SK-N-MC (cell line): Measurements from ENCODE around the gene EFCAB6.

Experiments
- DNase-seq: peaks from one replicate; pipeline ENCODE4 v3.0.0-alpha.2; 2011; ENCODE audit warnings: low read depth, low spot score
- H3K27ac ChIP-seq: fragments of 200-600 bp; sonication (generic); 2 replicates; pipeline ENCODE4 v1.5.1; 2016; ENCODE audit warnings: mixed run types
- H3K36me3 ChIP-seq: fragments of 200-600 bp; sonication (generic); 2 replicates; pipeline ENCODE4 v1.6.1; 2017; ENCODE audit warnings: antibody characterized with exemption, low read length, mixed read lengths; ENCODE audit not compliant: insufficient read depth
- H3K4me3 ChIP-seq: fragments of 200-600 bp; sonication (generic); 2 replicates; pipeline ENCODE4 v1.5.1; 2016
- H3K9ac ChIP-seq: fragments of 200-600 bp; sonication (generic); 2 replicates; pipeline ENCODE4 v1.8.0; 2017; ENCODE audit warnings: mixed run types, mixed read lengths; ENCODE audit not compliant: insufficient read length
- H3K9me3 ChIP-seq: fragments of 200-600 bp; sonication (generic); 2 replicates; pipeline ENCODE4 v1.6.1; 2017; ENCODE audit warnings: low read depth, mild to moderate bottlenecking, antibody characterized with exemption, low read length, moderate library complexity, mixed read lengths
- EZH2 ChIP-seq: fragments of 200-600 bp; sonication (generic); IDR thresholded peaks from one replicate; pipeline ENCODE4 v1.6.1; 2017; ENCODE audit warnings: antibody characterized with exemption
- FOXP2 ChIP-seq: optimal IDR thresholded peaks from 2 replicates; pipeline ENCODE3; 2011; ENCODE audit warnings: mild to moderate bottlenecking, moderate library complexity; ENCODE audit not compliant: insufficient read depth; ENCODE audit errors: extremely low read length, control extremely low read depth
- POLR2AphosphoS5 ChIP-seq: IDR thresholded peaks from 2 replicates; pipeline ENCODE4 v1.6.1; 2012; ENCODE audit warnings: mild to moderate bottlenecking, low read depth, low read length, borderline replicate concordance

The EFCAB6 gene

GRCh38 chr22:43560651-43561050 lies 251.5 kb downstream of the EFCAB6 start:
- DNase-seq = no peak
- H3K36me3 ChIP-seq = no peaks in the 10 kb centered on the region

GRCh38 chr22:43555561-43556515 lies 256.3 kb downstream of the EFCAB6 start:
- no peak overlapping the region for H3K9ac ChIP-seq
- H3K27ac ChIP-seq = no peak overlapping the region
- TF ChIP-seq EZH2 (no peak), FOXP2 (no peak), POLR2AphosphoS5 (no peak)
- no peak for DNase-seq
- no peaks in the 10 kb centered on the region for H3K9me3 ChIP-seq
- H3K4me3 ChIP-seq = no peak overlapping the region
- H3K36me3 ChIP-seq = no peaks in the 10 kb centered on the region

More at GRCh38 chr22:43560651-43561050, 251.5 kb downstream of the EFCAB6 start:
- no peak overlapping the region for H3K4me3 ChIP-seq
- TF ChIP-seq EZH2 (no peak), POLR2AphosphoS5 (no peak), FOXP2 (no peak)
- H3K9ac ChIP-seq = no peak overlapping the region
- H3K9me3 ChIP-seq = no peaks in the 10 kb centered on the region
- H3K27ac ChIP-seq = no peak overlapping the region

DNA sequence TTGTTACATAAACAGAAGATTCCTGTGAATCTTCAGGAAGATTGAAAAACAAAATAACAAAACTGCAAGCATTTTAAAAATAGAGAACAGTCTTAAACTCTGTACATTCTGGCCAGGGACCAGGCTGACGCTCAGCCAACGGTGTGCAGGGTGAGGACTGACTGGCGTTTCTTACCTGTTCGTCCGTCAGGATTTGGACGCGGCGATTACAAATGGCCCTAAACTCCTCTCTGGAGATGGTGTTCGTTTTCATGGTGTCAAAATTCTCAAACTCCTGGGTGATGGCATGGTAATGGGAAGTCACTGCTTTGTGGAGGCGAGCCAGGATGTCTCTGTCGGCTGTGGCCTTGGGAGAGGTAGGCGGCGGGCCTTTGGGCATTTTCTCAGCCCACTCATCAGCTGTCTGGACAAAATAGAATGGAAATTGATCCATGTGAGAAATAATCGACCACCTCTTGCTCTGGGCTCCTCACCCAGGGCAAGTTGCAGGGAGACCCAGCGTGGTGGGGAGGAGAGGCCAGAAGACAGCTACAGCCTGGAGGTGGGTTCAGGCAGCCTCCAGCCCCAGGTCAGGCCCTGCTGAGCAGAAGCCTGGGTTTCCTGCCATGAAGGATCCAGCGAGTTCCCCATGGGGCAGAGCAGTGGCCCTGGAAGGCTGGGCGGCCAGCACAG lies 257.3 kb downstream of the EFCAB6 start:
- no peak overlapping the region for H3K9ac ChIP-seq
- H3K27ac ChIP-seq = no peak overlapping the region
- H3K9me3 ChIP-seq = no peaks in the 10 kb centered on the region
- H3K36me3 ChIP-seq = no peaks in the 10 kb centered on the region
- no peak overlapping the region for H3K4me3 ChIP-seq
- TF ChIP-seq POLR2AphosphoS5 = no peak
- no peak for TF ChIP-seq FOXP2
- TF ChIP-seq EZH2 = no peak
- DNase-seq = no peak

- no peak for DNase-seq
- Histone ChIP-seq H3K27ac (no peak overlapping the region), H3K36me3 (no peaks in the 10 kb centered on the region), H3K9ac (no peak overlapping the region), H3K4me3 (no peak overlapping the region), H3K9me3 (no peaks in the 10 kb centered on the region)
- no peak for TF ChIP-seq FOXP2
- no peak for TF ChIP-seq POLR2AphosphoS5
- TF ChIP-seq EZH2 = no peak
These were observed 257.9 kb downstream of the EFCAB6 start for GRCh38 chr22:43554259-43554636.

DNA sequence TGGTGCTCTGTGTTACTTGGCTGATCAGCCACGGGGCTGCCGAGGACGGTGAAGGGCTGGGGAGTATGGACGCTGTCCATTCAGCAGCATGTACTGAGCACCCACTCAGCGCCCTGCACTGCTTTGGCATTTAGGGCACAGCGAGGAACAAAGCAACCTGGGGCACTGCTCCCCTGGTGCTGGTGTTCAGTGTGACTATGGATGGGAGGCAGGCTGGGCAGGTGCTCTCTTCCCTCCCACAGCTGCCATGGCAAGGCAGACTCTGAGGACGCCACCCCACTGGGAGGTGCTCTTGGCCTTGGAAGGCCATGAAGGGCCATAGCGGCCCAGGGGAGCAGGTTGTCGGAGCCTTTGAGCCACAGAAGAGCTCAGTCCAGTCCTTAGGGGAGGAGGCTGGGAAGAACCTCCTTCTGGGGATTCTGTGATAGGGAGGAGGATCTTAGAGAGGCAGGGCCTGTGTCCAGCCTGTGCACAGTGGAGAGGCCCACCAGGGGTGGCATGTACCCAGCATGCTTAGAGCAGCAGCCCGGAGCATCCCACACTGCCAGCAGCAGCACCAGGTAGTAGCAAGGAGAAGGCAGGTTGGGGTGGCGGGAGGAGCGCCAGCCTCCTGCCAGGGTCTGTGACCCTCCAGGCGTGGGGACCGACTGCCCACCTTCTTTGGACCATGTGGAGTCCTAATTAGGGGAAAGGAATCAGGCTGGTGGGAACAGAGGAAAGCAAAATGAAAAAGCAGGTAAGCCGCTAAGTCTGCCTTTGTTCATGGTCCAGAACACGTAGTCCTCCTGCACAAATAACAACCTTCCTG lies 258.4 kb downstream of the EFCAB6 start:
- Histone ChIP-seq H3K9me3 (no peaks in the 10 kb centered on the region), H3K36me3 (no peaks in the 10 kb centered on the region), H3K27ac (no peak overlapping the region), H3K4me3 (no peak overlapping the region), H3K9ac (no peak overlapping the region)
- DNase-seq = no peak
- no peak for TF ChIP-seq POLR2AphosphoS5
- TF ChIP-seq FOXP2 = no peak
- no peak for TF ChIP-seq EZH2

DNA sequence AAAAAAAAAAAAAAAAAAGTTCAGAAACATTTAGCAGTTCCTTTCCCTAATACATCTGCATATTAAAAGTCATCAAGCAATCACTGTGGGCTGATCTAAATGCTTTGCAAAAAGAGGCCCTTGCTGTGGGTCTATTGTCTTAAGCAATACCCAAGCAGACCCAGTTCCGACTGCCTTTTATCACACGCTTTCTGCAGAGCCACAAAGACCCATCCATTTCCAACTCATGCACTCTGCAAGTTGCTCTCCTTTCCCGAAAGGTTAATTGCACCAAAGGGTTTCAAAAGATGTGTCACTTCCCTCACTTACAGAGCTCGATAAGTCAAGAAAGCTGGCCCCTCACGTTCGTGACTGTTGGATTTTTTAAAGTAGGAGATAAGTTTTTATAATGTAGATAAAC lies 261.4 kb downstream of the EFCAB6 start:
- TF ChIP-seq POLR2AphosphoS5 = no peak
- no peak for TF ChIP-seq EZH2
- no peak for TF ChIP-seq FOXP2
- DNase-seq = no peak
- no peak overlapping the region for H3K9ac ChIP-seq

DNA sequence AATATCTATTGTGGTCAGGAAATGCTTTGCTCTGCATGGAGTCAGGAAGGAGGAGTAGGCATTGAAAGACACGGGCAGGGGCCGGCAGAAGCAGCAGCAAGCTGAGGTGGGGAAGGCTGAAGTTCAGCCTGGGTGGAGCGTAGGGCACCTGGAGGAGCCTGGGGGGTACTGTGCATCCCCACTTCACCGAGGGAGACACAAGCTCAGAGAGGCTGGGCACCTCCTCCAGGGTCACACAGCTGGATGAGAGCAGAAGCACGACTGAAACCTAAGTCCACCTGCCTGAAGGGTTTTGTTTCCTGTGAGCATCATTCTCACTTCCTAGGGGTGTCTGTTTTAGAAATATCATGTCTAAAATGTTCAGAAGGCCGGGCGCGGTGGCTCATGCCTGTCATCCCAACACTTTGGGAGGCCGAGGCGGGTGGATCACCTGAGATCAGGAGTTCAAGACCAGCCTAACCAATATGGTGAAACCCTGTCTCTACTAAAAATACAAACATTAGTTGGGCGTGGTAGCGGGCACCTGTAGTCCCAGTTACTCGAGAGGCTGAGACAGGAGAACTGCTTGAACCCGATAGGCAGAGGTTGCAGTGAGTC lies 262.0 kb downstream of the EFCAB6 start:
- no peaks in the 10 kb centered on the region for H3K36me3 ChIP-seq
- TF ChIP-seq EZH2 (no peak), FOXP2 (no peak), POLR2AphosphoS5 (no peak)
- H3K27ac ChIP-seq = no peak overlapping the region
- no peaks in the 10 kb centered on the region for H3K9me3 ChIP-seq
- DNase-seq = no peak
- H3K4me3 ChIP-seq = no peak overlapping the region
- no peak overlapping the region for H3K9ac ChIP-seq

More for the DNA sequence above, 261.4 kb downstream of the EFCAB6 start:
- H3K4me3 ChIP-seq = no peak overlapping the region
- no peaks in the 10 kb centered on the region for H3K9me3 ChIP-seq
- H3K27ac ChIP-seq = no peak overlapping the region
- no peaks in the 10 kb centered on the region for H3K36me3 ChIP-seq
